Left lobe of liver (tissue), 2 donors: ENCODE data around the gene KRTAP24-1. TPM values are rescaled to one million over a fixed set of nuclear protein-coding genes. Genes with fewer than 3 reads are reported as not detected.

Experiments
- ATAC-seq: fragments of 200-7000 bp; cut with Tn5 transposase; one replicate; pipeline ENCODE4 v1.9.1; 2020; ENCODE audit warnings: mild to moderate bottlenecking, moderate library complexity
- DNase-seq: peaks from one replicate; pipeline ENCODE4 v3.0.0-alpha.2; 2020; ENCODE audit warnings: low spot score
- total RNA-seq: library from RNA; stranded (reverse); gene quantifications from one replicate; pipeline ENCODE4 v1.2.1, GENCODE V29; 2021
- donor health status: DM: no; HTN: no; CAD: no; lungs with moderate emphysema.
- donor health status: DM: no; HTN: yes; CAD: no.

The KRTAP24-1 gene
- not detected for total RNA-seq

- DNase-seq (no peak), ATAC-seq (no peak)
Observed at GRCh38 chr21:30282850-30283249, at the start of gene KRTAP24-1. Gene KRTAP24-1 (minus strand): TSS chr21:30282950. CDS start chr21:30282932, 18 bp downstream.

GRCh38 chr21:30329203-30329875, 46.6 kb upstream of the KRTAP24-1 start:
- no peak for DNase-seq
- ATAC-seq, result no peak

DNA sequence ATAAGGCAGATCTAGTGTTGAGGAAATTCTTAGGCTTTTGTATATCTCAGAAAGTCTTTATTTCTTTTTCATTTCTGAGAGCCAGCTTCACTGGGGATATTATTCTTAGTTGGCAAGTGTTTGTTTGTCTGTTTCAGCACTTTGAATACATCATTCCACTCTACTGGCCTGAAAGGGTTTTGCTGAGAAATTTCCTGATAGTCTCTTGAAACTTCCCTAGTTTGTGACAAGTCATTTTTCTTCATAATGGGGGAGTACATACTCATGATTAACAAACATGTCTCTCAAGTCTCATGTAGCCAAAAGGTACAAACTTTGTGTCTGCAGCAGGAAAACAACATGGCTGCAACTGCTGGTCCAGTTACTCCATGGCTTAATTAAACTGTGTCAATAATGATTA, 43.6 kb upstream of the KRTAP24-1 start:
- no peak for DNase-seq
- no peak for ATAC-seq

DNA sequence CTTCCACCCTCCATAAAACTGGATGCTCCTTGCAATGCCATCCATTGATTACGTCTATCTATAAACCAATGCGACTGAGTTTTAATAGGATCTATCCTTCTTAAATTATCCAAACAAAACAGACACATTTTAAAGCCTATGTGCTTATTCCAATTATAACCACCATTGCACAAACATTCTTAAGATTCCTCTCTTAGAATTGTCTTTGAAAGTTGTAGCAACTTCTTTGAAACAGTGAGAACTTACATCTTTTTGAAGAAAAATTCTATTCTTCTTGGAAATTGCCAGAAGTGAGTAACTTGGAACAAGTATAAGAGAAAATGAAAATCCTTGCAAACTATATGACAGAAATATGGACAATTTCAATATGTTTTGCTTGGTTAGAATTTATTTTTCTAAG, 37.5 kb upstream of the KRTAP24-1 start, which contains the start of gene KRTAP26-1:
Gene KRTAP26-1 (minus strand): TSS at position 101 of the 400 bp plus-strand sequence. CDS start 280 bp downstream, outside the sequence.
- no peak for DNase-seq

DNA sequence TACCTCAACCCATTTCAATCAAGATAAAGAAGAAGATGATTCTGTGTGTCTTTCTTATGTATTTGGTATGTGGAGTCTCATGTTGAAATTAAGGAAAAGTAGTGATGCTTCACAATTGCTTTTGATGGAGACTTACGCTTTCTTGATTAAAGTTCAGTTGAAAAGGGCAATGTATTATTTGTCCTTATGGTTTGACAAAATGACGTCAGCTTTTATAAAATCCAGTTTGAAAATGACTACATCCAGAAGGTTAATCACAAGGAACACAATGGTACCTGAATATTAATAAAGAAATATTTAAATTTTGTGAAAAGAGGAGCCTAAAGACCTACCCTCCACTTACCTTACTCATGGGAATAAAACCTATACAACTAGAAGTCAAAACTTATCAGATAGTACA, 33.0 kb upstream of the KRTAP24-1 start:
- DNase-seq (no peak), ATAC-seq (no peak)

More for the DNA sequence above, 37.5 kb upstream of the KRTAP24-1 start, which contains the start of gene KRTAP26-1:
- no peak for ATAC-seq

DNA sequence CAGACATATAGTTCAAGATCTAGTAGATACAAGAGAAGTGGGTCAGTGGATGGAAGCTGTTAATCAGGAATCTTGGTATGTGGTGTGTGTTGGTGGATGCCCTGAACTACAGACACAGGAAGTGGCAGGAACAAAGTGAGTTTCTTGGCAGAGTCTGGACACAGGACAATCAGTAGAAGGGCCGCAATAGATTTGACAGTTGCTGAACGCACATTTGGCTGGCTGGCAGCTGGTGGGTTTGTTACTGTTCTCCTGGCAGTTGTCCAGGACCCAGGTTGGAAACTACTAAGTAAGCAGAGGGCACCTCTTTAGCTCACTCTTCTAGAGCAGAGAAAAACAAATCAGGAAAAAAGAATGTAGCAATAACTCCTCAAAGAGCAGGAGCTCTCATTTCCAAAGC, 24.1 kb upstream of the KRTAP24-1 start:
- DNase-seq (no peak), ATAC-seq (no peak)

DNA sequence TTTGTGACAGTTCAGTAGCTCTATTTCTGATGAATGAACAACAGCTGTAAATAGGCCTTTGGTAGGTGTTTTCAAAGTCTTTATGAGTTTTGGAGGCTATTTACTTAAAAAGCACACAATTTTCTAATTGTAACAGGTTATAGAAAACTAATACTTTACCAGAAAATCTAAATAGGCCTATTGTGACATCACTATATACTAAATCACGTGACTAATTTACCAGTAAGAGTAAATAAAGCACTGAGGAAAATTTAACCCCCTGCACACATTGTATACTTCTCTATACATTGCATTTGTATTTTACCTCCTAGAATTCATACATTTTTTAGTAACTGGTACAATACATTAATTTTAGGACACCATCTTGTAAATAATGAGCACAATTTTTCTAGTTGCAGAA, 22.4 kb upstream of the KRTAP24-1 start:
- ATAC-seq (no peak), DNase-seq (no peak)

DNA sequence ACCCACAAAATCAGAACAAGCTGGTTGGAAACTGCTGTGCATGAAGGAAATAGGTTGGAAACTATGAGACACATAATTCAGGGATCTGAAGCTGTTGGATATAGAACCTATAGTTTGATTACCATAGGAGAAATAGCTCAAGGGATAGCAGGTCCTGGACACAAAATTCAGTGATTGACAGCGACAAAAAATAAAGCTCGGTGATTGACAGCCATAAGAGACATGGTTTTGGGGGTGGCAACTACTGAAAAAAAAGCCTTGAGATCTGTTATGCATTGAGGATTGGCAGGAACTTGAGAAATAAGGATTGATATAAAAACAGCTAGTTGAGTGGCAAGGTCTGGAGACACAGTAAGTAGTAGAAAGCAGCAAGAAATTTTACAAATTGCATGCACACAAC, 6.5 kb upstream of the KRTAP24-1 start, which contains the start of gene KRTAP25-1:
Gene KRTAP25-1 (minus strand): TSS at position 300 of the 400 bp plus-strand sequence. CDS start 24 bp downstream, at position 276.
- DNase-seq (no peak), ATAC-seq (no peak)

DNA sequence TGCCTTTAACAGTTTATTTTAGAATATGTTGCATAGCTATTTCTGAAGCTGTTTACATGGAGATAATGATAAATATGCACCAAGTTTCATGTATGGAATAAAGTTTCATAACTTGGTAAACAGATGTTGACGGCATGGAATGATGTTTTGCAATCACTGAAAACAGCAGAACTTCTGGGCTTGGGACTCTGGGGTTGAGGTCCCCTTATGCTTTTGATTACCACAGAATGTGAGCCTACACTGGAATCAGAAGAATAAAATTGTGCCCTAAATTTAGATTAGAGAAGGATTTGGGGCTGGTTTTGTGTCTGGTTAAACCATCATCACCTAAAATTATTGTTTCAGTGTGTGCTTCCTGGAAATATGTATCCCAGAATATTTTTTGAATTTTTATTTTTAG, 11.1 kb downstream of the KRTAP24-1 start:
- no peak for DNase-seq
- ATAC-seq, result no peak

GRCh38 chr21:30271156-30271555, 11.6 kb downstream of the KRTAP24-1 start:
- ATAC-seq, result no peak
- DNase-seq, result no peak

GRCh38 chr21:30269803-30270530, 12.8 kb downstream of the KRTAP24-1 start:
- DNase-seq (no peak), ATAC-seq (no peak)

- no peak for ATAC-seq
- DNase-seq, result no peak
Observed at GRCh38 chr21:30268608-30269197, 14.0 kb downstream of the KRTAP24-1 start.

GRCh38 chr21:30257773-30258172, 25.0 kb downstream of the KRTAP24-1 start:
- DNase-seq (no peak), ATAC-seq (no peak)

- ATAC-seq (no peak), DNase-seq (no peak)
Observed at GRCh38 chr21:30256100-30256499, 26.6 kb downstream of the KRTAP24-1 start.

DNA sequence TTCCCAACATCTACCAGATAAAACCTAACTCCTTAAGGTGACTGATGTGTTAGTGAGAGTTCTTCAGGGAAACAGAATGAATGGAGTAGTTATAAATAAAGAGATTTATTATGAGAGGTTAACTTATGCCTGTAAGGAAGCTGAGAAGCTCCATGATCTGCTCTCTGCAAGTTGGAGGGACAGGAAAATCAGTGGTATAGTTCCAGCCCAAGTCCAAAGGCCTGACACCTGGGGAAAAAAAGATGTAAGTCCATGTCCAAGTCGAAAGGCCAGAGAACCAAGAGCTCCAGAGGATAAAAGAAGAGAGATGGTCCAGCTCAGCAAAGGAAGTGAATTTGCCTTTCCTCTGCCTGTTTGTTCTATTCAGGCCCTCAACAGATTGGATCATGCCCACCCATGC, 27.1 kb downstream of the KRTAP24-1 start:
- ATAC-seq (no peak), DNase-seq (no peak)

- ATAC-seq, result no peak
- no peak for DNase-seq
Observed at GRCh38 chr21:30251781-30252180, 31.0 kb downstream of the KRTAP24-1 start.

GRCh38 chr21:30249936-30250335, 32.8 kb downstream of the KRTAP24-1 start:
- DNase-seq, result no peak
- no peak for ATAC-seq

DNA sequence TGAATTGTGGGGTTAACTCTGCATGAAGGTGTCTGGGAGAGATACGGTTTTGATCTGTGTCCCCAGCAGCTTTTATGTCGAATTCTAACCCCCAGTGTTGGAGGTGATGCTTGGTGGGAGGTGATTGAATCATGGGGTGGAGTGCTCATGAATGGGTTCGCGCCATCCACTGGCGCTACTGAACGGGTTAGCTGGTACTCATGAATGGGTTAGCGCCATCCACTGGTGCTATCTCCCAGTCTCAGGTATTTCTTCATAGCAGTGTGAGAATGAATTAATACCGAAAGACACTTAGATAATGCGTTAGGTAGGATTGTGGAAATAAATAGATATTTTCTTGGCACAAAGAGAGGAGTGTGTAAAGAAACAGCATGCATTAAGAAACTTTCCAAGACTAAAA, 33.9 kb downstream of the KRTAP24-1 start:
- DNase-seq, result no peak
- ATAC-seq, result no peak

GRCh38 chr21:30245061-30245460, 37.7 kb downstream of the KRTAP24-1 start:
- ATAC-seq, result no peak

DNA sequence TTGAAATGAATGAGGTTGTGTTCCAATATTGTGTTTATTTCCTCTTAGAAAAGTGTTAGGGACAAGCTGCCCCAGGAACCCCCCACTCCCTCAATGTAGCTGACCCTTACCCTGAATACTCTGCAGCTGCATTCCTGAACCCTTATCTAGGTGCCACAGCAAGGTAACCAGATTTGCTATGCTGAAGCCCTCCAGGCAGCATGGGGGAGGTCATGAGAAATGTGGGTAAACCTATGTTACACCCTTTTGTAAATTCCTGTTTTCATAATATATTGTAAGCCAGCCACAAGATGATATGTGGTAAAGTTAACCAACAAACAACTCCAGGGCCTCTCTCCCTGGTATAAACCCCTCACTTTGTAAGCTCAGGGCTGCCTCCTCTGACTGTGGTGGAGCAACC, 39.1 kb downstream of the KRTAP24-1 start:
- no peak for DNase-seq

More at GRCh38 chr21:30245061-30245460, 37.7 kb downstream of the KRTAP24-1 start:
- no peak for DNase-seq

GRCh38 chr21:30240661-30241060, 42.1 kb downstream of the KRTAP24-1 start:
- ATAC-seq (no peak), DNase-seq (no peak)

More for the DNA sequence above, 39.1 kb downstream of the KRTAP24-1 start:
- no peak for ATAC-seq

- DNase-seq, result no peak
- no peak for ATAC-seq
Observed at GRCh38 chr21:30238168-30238567, 44.6 kb downstream of the KRTAP24-1 start.
